Measurements from ENCODE around the gene TMEM273. TPM values are rescaled to one million over a fixed set of nuclear protein-coding genes. Genes with fewer than 3 reads are reported as not detected.

The TMEM273 gene
- total RNA-seq, 4 donors from 2014 or later = 3.2 to 12.2 (median 7.1) TPM

DNA sequence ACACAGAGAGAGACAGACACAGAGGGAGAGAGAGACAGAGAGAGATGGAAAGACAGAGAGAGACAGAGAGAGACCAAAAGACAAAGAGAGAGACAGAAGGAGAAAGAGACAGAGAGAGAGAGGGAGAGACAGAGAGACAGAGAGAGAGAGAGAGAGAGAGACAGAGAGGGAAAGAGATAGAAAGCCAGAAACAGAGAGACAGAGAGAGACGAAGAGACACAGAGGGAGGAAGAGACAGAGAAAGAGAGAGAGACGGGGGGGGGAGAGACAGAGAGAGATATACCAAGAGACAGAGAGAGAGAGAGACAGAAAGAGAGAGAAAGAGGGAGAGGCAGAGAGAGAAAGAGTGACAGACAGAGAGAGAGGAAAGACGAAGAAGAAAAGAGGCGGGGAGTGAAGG, 83.1 kb downstream of the TMEM273 start:
- no peak for DNase-seq (ENCODE audit: low spot score in 2 of 2)
- intact Hi-C loops (cut with DNase I; ENCODE audit: low total_unique reads) = loop anchor here (5.0 kb wide), 1 partner anchor 272 kb away; no protein-coding TSS in a partner anchor
- 87 to 90% methylated on average over 4 of the region's 4 CpGs for WGBS, 2 donors
- H3K4me3 ChIP-seq (ENCODE audit: low read depth, poor library complexity, severe bottlenecking) = no peak overlapping the region
- TF ChIP-seq POLR2A (IDR thresholded peaks at IDR 0.05) = no peak
- TF ChIP-seq, protein P1, sequence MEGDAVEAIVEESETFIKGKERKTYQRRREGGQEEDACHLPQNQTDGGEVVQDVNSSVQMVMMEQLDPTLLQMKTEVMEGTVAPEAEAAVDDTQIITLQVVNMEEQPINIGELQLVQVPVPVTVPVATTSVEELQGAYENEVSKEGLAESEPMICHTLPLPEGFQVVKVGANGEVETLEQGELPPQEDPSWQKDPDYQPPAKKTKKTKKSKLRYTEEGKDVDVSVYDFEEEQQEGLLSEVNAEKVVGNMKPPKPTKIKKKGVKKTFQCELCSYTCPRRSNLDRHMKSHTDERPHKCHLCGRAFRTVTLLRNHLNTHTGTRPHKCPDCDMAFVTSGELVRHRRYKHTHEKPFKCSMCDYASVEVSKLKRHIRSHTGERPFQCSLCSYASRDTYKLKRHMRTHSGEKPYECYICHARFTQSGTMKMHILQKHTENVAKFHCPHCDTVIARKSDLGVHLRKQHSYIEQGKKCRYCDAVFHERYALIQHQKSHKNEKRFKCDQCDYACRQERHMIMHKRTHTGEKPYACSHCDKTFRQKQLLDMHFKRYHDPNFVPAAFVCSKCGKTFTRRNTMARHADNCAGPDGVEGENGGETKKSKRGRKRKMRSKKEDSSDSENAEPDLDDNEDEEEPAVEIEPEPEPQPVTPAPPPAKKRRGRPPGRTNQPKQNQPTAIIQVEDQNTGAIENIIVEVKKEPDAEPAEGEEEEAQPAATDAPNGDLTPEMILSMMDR (IDR thresholded peaks at IDR 0.05) = no peak

Other genes with a start within 250 kb of the TMEM273 start
- gene LRRC18, start 248.6 kb downstream of the TMEM273 start, total RNA-seq = not detected
- gene VSTM4, start 72.9 kb downstream of the TMEM273 start, total RNA-seq = 1 to 10 TPM; 1.1 to 5.0 (median 3.3) TPM
- not detected for gene FAM170B, start 54.4 kb downstream of the TMEM273 start, total RNA-seq
- gene C10orf71, start 110.8 kb upstream of the TMEM273 start, total RNA-seq = not detected
- not detected for gene DRGX, start 207.7 kb upstream of the TMEM273 start, total RNA-seq

Measured in lower leg skin (tissue), 4 donors.